Suppressor macrophage (primary cell): ENCODE results near the gene AGBL1.

Experiments used
- DNase-seq, 4 experiments: peaks; one replicate each; pipeline ENCODE4 v3.0.0-alpha.2; 2020 to 2022

Gene AGBL1

DNA sequence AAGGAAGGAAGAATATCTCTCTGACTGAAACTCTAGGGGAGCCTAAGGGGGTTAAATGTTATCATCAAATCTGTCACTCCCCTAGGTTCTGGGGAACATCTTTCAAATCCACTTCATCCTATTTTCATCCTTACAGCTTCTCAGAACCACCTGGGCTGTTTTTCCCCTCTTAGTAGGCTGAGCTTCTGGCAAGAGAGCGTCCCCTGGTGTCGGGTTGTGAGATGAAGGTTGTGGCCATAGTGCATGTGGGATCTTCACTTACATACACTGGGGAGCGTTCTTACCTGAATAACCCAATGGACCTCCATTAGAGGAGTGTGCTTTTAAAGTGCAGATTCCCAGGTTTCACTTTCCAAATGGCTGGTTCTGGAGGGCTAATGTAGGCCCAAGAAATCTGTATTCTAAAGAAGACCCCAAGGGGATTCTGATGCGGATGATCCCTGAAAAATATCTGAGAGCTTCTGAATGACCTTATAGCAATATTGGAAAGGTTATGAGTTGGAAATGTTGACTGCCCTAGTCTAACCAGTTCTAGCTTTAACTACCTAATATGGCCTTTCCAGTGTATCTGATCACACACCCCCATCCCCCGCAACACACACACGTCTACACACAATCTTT lies 663.7 kb downstream of the AGBL1 start:
- DNase-seq = peak; percentile 22 to 45 (median 40)

DNA sequence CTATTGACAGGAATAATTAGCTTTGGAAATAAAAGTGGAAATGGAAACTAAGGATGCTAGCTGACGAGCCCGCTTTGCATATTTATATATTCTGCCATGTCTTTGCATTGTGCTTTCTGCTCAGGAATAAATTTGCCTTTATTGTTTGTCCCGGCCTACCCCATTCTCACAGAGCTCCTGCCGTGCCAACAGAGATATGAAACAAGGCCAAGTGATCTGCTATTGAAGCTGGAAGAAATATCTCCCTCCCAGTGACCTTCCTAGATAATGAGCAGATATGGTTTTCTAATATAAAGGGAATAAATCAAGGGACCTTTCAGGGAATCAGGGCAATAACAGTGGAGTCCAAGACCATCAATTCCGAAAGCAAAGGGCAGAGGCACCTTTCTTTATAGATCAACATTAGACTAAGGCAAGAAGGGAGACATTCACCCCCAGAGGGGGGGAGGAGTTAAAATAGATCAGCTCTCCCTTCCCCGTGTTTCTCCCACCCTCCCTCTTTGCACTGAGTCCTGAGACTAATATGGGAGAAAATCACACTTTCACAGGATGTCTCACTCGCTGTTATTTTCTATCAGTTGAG lies 664.6 kb downstream of the AGBL1 start:
- DNase-seq = no peak

DNA sequence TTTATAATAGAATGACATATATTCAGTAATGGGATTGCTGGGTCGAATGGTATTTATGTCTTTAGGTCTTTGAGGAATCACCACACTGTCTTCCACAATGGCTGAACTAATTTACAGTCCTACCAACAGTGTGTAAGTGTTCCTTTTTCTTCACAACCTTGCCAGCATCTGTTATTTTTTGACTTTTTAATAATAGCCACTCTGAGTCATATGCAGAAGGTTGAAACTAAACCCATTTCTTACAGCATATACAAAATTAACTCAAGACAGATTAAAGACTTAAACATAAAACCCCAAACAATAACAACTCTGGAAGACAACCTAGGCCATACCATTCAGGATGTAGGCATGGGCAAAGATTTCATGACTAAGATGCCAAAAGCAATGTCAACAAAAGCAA lies 671.4 kb downstream of the AGBL1 start:
- DNase-seq = no peak

DNA sequence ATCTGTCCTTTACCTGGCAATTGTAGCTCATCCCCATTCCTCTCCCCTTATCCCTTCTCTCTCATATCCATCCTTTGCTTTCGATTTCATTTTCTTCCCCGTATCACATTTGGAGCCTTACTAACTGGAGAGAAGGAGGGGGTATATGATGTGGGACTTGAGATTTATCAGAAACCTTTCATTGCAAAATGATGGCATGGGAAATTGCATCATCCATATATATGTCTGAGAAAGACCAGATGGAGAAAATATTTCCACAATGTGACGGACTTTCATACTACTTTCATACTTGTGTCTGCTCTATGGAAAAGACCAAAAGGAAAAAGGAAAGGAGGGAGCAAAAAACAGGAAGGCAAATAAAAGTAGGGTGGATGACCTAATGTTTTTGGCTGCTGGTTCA lies 675.2 kb downstream of the AGBL1 start:
- no peak for DNase-seq

DNA sequence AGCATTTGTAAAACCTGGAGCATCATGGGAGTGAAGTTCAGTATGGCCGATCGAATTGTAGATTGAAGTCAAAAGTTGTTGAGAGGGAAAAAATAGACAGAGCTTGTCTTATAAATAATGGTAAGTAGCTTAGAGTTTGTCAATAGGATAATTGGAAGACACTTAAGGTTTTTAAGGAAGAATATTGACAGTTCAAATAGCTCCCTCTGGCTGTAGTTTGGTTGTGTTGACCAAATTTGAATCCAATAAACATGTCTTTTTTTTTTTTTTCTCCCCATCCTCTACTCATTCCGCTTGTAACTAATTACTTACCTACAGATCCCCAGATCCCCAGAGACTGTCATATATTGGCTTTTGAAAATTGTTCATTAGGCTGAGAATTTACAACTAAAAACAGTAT lies 677.0 kb downstream of the AGBL1 start:
- no peak for DNase-seq

DNA sequence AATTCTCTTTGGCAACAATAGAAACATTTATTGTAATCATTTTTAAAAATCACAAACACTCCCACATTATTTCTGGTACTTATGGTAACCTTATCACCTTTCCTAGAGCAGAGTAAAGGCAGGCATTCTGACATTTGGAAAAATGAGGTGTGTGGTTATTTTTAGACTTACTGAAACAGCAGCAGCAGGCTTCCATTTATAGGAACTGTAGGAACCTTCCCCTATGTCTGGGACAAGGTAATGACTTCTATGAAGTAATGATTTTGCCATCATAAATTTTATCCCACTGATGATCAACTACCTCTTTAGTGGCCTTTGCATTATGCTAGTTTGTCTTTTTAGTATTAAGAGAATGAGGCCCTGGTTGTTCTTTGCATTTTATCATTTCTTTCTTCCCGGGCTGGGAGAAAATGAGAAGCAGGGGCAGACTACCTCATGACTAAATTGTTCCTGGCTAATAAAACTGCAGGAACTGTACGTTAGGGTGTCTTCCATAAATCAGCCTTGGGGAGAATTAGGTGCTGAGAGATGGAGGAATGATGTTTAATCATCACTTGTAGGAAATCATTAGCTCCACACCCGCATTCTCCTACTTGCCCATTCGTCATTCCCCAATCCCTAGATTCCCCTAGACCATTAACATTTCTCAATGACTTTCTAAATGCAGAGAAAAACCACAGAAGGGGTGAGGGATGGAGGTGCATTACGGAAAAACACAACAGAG lies 680.3 kb downstream of the AGBL1 start:
- DNase-seq = no peak

DNA sequence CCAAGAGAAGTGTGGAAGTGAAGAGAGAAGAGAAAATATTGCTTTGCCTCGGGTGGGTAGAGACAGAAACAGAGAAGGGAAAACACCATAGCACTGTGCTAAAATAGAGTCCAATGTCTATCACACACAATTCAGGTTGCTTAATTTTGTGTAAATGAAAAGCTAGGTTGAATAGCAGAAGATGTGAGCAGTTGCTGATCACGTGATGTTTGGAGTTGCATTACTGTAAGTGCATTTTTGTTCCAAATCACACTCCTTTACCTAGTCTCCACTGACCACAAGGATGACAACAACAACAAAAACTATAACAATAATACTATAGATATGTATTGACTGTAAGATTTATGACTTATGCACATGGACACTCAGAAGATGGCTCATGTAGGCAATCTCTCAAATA lies 683.2 kb downstream of the AGBL1 start:
- no peak for DNase-seq

DNA sequence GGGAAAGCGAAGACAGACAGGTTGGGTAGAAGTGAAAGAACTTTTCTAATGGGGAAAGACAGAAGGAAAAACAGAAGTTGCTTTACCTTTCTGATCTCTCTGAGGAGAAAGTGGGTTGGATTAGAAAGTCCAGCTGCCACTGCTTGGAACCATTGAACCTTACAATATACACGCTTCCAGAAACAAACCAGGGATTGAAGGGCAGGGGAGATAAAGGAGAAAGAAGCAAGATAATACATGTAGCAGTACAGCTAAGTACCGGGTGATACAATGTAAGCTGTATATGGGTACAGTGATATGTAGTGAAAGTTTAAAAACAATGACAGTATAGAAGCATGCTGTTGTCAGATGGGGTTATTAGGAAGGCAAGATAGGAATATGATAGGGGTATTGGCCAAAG lies 684.4 kb downstream of the AGBL1 start:
- DNase-seq = no peak

DNA sequence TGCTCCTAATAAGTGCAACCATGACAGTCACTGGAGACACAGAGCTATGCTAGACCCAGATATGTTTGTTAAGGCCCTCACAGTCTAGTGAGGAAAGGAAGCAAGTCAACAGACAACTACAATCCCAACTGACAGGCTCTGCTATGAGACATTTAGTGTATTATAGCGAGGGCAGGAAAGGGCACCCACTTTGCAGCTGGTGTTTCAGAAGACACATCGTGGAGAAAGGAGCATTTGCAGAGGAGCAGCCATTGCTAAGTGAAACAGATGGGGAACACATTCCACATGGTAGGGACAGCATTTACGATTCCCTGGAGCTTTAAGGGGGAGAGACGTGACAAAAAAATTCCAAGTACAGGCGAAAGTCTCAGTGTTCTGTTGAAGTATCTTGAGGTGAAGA lies 685.6 kb downstream of the AGBL1 start:
- no peak for DNase-seq

DNA sequence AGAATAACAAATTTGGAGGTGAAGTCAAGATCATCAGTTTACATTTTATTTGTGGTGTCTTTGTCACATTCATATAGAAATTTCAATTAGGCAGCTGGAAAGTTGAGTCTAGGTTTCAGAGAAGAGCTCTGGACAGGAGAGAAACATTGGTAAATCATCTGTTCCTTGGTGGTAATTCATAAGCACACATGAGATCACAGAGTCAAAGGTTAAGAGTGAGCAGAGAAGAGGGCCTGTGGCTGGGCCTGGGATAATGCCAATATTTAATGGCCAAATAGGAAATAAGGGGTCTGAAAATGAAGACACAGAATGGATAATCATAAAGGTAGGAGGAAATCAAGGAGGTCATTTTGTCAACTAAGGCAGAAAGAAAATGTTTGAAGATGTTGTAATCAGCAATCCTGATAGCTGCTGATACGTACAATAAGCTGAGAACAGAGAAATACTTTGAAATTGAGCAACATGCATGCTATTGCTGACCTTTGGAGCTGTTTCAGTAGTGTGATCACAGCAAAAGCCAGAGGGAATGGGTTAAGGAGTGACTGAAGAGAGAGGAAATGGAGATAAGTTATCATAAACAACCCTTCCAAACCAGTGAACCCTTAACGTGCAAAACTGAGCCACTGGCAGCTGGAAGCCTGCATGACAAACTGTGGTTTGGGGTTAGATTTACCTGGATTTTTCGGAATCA lies 692.8 kb downstream of the AGBL1 start:
- no peak for DNase-seq

DNA sequence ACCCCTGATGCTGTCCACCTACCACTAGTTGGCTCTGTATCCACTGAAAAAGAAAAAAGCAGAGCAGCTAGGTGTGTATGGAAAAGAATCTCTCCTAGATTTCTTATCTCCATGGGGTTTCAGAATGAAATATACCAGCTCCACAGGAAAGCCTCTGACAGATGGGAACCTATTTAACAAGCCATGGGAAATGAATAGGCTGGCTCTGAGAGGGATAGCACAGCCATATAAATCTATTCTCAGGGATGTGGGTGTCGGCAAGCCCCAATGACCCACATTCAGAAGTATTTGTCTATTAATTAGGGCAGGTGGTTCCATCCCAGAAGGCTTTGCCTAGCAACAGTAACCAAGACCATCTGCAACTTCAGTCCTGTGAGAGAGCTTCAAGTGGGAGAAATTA lies 694.1 kb downstream of the AGBL1 start:
- no peak for DNase-seq

DNA sequence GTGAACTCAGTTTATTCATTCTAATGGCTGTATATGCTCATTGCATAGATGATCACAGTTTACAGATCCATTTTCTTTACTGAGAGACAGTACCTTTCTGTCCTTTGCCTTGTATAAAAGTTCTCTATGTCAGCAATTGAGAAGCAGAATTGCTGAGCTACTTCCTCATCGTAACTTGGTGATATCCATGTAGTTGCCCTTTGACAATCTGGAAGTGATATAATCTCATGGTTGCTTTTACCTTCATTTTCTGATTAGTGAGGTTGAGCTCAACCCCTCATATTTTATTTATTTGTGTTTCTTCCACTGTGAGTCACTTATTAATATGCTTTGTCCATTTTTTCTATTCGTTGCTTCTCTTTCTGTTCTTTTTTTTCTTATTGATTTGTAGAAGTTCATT lies 696.5 kb downstream of the AGBL1 start:
- DNase-seq = no peak

DNA sequence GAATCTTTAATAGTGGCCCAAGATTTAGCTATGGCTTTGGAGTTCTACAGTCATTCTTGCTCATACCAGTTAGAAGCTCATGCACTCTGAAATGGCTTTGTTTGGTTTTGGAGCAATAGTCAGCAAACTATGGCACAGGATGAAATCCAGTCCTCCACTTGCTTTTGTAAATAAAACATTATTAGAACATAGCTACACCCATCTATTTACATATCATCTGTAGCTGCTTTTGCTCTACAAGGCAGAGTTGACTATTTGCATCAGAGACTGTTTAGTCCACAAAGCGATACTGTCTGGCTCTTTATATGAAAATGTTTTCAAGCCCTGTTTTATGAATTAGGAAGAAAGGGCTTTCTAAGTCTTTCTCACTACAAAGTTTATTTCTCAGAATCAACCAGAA lies 716.9 kb downstream of the AGBL1 start:
- DNase-seq = no peak

DNA sequence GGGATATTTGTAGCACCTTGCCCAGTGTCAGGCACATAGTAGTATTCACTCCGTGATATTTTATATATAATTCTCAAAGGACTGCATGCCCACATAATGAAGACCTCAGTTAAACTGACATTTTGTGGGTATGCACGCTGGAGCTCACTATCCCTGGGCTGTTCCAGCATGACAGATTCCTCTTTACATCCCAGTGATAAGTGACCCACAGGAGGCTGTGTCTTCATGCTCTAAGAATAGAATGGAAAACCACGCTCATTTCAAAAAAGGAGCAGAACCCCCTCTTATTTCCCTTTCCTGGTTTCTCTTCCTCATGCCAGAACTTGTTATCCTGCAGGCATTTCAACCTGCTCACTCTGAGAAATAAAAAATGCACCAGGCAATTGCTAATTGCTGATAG lies 717.5 kb downstream of the AGBL1 start:
- DNase-seq = no peak

DNA sequence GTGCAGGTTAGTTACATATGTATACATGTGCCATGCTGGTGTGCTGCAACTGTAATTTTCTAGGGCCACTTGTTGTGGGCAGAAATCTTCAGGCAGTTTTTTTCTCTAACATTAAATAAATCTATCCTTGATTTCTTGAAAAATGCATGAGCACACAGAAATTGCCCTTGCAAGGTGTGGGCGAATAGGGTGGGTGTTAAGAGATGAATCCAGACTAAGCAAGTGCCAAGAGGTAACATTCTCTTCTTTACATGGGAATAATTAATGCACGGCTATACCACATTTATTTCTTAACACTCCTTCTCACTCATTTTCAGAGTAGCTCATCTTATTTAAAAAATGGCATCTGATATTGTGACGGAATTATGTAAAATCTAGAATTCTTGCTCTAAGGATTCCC lies 719.6 kb downstream of the AGBL1 start:
- DNase-seq = no peak

DNA sequence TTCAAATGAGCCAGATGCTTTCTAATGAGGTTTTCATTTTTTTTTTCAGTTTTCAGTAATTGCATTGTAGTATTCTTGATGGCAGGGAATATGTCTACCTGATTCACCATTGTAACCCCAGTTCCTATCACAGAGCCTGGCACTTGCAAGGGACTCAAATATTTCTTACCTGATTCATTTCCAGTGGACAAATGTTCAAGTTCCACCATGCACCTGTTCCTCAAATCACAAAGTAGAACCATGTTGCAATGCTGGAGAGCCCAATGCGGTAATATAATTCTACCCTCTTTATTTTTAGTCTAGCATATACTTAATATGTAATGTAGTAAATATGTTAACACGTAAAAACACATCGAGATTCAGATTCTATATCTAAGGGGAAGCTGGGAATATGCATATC lies 722.6 kb downstream of the AGBL1 start:
- DNase-seq = no peak

DNA sequence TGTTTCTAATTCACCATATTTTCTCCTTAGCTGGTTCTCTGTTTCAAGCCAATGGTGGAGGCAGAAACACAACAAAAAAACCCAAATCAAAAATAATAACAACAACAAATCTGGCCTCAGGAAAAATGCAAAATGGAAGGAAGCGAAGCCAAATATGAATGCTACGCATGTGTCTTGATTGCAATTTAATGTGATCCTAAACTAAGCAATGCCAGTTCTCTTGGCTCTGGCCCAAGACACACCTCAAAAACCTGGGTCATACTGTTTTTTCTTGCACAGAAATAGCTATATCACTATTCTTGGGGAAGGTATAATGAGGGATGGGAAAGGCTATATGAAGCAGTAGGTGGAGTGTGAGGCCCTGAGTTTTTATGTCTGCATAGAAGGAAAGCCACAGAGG lies 724.7 kb downstream of the AGBL1 start:
- DNase-seq = no peak

DNA sequence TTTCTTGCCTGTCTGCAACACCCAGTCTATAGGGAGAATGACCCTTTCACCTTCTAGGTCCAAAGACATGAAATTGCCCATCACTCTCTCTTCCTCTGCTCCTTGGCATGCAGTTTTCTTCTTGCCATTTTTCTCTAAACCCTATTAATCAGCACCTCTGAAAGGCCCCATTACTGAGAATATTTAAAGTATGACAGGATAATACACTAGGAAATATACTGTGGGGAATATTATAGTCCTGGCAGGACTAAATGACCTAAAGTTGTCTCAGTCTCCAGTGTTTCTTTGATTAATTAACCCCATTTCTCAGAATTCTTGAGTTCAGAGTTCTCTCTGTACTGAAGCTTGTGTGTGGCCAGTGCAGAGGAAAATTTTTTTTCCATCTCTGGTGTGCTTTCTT lies 730.7 kb downstream of the AGBL1 start:
- DNase-seq = no peak

DNA sequence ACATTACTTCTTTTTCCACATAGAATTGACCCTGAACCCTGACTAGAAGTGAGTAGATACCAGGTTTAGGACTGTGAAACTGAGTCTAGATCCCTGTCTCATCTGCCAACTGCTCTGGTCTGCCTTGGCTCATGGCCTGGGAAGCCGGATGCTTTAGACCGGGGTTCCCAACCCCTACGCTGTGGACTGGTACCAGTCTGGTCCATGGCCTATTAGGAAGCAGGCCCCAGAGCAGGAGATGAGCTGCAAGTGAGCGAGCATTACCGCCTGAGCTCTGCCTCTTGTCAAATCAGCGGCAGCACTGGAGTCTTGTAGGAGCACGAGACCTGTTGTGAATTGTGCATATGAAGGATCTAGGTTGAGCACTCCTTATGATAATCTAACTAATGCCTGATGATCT lies 734.2 kb downstream of the AGBL1 start:
- DNase-seq = no peak

DNA sequence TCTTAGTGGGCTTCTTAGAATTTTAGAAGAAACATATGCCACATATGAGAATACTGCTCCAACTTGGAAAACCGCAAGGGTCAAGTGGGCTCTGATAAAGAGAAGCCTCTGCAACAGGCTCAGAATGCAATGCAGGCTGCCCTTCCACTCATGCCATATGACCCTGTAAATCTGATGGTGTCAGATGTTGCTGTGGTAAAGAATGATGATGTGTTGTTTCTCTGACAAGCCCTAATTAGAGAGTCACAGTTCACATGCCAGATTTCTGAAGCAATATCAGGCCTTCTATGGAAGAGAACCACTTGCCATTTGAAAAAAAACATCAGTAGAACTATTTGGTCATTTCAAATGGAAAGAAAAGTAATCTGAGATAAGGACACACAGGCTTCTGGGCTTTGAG lies 749.6 kb downstream of the AGBL1 start:
- no peak for DNase-seq

DNA sequence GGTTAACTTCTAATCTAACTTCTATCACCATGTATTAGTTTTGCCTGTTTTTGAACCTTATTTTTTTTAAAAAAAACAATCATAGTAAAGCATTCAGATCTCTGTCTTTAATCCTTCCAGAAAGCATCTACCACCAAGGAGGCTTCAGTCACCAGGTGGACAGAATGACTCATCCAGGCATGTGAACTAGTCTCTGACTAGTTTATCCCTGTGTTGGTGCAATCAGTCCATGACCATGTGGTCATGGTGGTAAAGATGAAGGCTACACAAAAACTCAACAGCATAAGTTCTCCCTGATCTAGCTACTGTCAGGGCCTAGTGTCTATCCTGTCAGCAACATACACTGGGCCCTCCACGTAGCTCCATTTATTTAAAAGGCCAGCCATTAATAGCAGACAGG lies 750.6 kb downstream of the AGBL1 start:
- no peak for DNase-seq

DNA sequence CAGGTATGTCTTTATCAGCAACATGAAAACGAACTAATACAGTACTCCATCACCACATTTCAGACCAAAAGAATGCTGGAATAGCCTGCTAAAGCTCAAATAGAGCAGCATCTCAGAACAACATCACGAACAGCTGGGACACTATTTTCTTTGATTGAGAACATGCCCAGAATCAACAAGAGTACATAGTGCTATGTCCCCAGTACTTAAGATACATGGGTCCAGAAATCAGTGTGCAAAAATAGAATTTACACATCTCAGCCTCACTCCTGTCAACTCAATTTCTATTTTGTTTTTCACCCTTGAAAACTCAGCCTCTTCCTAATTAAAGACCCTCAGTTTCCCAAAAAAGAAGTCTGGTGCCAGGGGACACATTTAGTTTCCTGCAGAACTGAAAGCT lies 753.9 kb downstream of the AGBL1 start:
- DNase-seq = no peak

DNA sequence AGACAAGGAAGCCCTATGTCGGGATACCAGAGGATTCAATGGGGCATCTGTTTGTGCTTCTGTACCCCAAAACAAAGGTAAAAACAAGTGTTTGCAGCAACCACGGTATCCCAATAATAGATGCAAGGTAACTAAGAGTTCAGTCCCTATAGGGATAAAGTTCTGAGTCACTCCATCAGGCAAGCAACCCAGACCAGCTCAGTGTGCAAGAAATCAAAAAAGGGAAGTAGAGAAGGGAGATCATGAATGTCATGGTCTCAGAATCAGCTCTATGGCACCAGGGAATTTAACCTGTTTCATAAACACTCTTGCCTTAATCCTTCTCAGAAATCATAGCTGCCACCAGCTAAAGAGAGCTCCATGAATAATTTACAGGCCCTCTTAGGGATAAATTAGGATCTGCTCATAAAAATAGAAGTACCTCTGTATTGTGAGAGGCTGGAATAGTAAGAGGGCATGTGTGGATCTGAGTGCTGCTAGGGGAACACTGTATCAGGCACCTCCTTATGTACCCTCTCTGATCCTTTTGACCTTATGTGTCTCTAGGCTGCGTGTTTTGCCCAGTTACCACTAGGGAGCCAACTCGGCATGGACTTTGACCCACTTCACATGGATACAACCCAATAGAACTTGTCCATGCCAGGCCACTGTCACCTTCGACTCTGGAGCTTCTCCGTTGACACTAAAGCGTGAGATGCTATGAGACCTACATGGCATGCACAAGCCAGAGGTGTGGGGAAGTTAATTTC lies 754.6 kb downstream of the AGBL1 start:
- no peak for DNase-seq
